H9 (cell line): ENCODE measurements around the gene CRIP2. TPM values are rescaled to one million over a fixed set of nuclear protein-coding genes. Genes with fewer than 3 reads are reported as not detected.

Source experiments
- DNase-seq: peaks from one replicate; pipeline ENCODE4 v3.0.0-alpha.2; 2017
- H2AFZ ChIP-seq: one replicate; pipeline ENCODE4 v1.6.1; 2013; ENCODE audit warnings: mild to moderate bottlenecking, low read length, control low read depth, moderate library complexity
- H2AK5ac ChIP-seq: 2 replicates; pipeline ENCODE4 v1.6.1; 2013; ENCODE audit warnings: low read length, control low read depth, mixed read lengths; ENCODE audit not compliant: insufficient read length
- H2BK120ac ChIP-seq: one replicate; pipeline ENCODE4 v1.6.1; 2013; ENCODE audit warnings: low read depth, mild to moderate bottlenecking, low read length, control low read depth, inconsistent platforms; ENCODE audit not compliant: poor library complexity, severe bottlenecking
- H2BK12ac ChIP-seq: 2 replicates; pipeline ENCODE4 v1.6.1; 2013; ENCODE audit warnings: low read length, control low read depth, mixed read lengths, low read depth; ENCODE audit not compliant: insufficient read length
- H2BK15ac ChIP-seq: 2 replicates; pipeline ENCODE4 v1.6.1; 2013; ENCODE audit warnings: low read depth, low read length, control low read depth
- H2BK20ac ChIP-seq: one replicate; pipeline ENCODE4 v1.6.1; 2013; ENCODE audit warnings: low read depth, mild to moderate bottlenecking, low read length, control low read depth, inconsistent platforms; ENCODE audit not compliant: poor library complexity, severe bottlenecking
- H2BK5ac ChIP-seq: 2 replicates; pipeline ENCODE4 v1.6.1; 2013; ENCODE audit warnings: low read length, control low read depth, mixed read lengths; ENCODE audit not compliant: insufficient read length
- H3K14ac ChIP-seq: 2 replicates; pipeline ENCODE4 v1.6.1; 2013; ENCODE audit warnings: low read length, control low read depth; ENCODE audit not compliant: insufficient read depth
- H3K18ac ChIP-seq: 2 replicates; pipeline ENCODE4 v1.6.1; 2013; ENCODE audit warnings: low read depth, mild to moderate bottlenecking, mixed read lengths, low read length, control low read depth; ENCODE audit not compliant: insufficient read length
- H3K23ac ChIP-seq: 2 replicates; pipeline ENCODE4 v1.6.1; 2013; ENCODE audit warnings: low read length, control low read depth, mixed read lengths, low read depth; ENCODE audit not compliant: insufficient read length
- H3K23me2 ChIP-seq: 2 replicates; pipeline ENCODE4 v1.6.1; 2013; ENCODE audit warnings: low read depth, mild to moderate bottlenecking, mixed read lengths, low read length, control low read depth; ENCODE audit not compliant: insufficient read length, poor library complexity, severe bottlenecking
- H3K27ac ChIP-seq: 2 replicates; pipeline ENCODE4 v1.5.1; 2013; ENCODE audit warnings: low read length, control low read depth, mixed read lengths, low read depth; ENCODE audit not compliant: insufficient read length
- H3K27me3 ChIP-seq: 2 replicates; pipeline ENCODE4 v1.6.1; 2013; ENCODE audit warnings: low read length, control low read depth, inconsistent platforms; ENCODE audit not compliant: insufficient read depth
- H3K4ac ChIP-seq: 2 replicates; pipeline ENCODE4 v1.6.1; 2013; ENCODE audit warnings: low read depth, mild to moderate bottlenecking, control low read depth, inconsistent platforms, low read length, moderate library complexity
- H3K4me1 ChIP-seq: 2 replicates; pipeline ENCODE4 v1.6.1; 2013; ENCODE audit warnings: low read length, control low read depth, inconsistent platforms; ENCODE audit not compliant: insufficient read depth
- H3K4me2 ChIP-seq: 2 replicates; pipeline ENCODE4 v1.6.1; 2013; ENCODE audit warnings: low read length, control low read depth, mixed read lengths; ENCODE audit not compliant: insufficient read length, insufficient read depth
- H3K56ac ChIP-seq: 2 replicates; pipeline ENCODE4 v1.6.1; 2013; ENCODE audit warnings: low read depth, mild to moderate bottlenecking, mixed read lengths, low read length, control low read depth; ENCODE audit not compliant: insufficient read length
- H3K79me1 ChIP-seq: 2 replicates; pipeline ENCODE4 v1.6.1; 2013; ENCODE audit warnings: low read depth, mild to moderate bottlenecking, moderate library complexity, low read length, control low read depth, inconsistent platforms; ENCODE audit not compliant: insufficient read depth, poor library complexity, severe bottlenecking
- H3K79me2 ChIP-seq: 2 replicates; pipeline ENCODE4 v1.6.1; 2013; ENCODE audit warnings: low read length, control low read depth, inconsistent platforms; ENCODE audit not compliant: insufficient read depth
- H3K9ac ChIP-seq: 2 replicates; pipeline ENCODE4 v1.6.1; 2013; ENCODE audit warnings: low read length, control low read depth, mixed read lengths; ENCODE audit not compliant: insufficient read length; ENCODE audit errors: extremely low read depth
- H3K9me3 ChIP-seq: one replicate; pipeline ENCODE4 v1.6.1; 2013; ENCODE audit warnings: low read depth, low read length, inconsistent platforms; ENCODE audit not compliant: control insufficient read depth
- H3T11ph ChIP-seq: one replicate; pipeline ENCODE4 v1.6.1; 2013; ENCODE audit warnings: mild to moderate bottlenecking, low read length, control low read depth, inconsistent platforms
- H4K20me1 ChIP-seq: one replicate; pipeline ENCODE4 v1.6.1; 2013; ENCODE audit not compliant: control insufficient read depth, insufficient read length, insufficient read depth
- H4K5ac ChIP-seq: 2 replicates; pipeline ENCODE4 v1.6.1; 2013; ENCODE audit warnings: low read depth, mild to moderate bottlenecking, mixed read lengths, low read length, control low read depth; ENCODE audit not compliant: insufficient read length
- H4K8ac ChIP-seq: replicated peaks from 2 replicates; pipeline ENCODE4 v1.6.1; 2013; ENCODE audit warnings: low read length, control low read depth, mixed read lengths, low read depth; ENCODE audit not compliant: insufficient read length
- H4K91ac ChIP-seq: 2 replicates; pipeline ENCODE4 v1.6.1; 2013; ENCODE audit warnings: low read depth, mild to moderate bottlenecking, moderate library complexity, mixed read lengths, low read length, control low read depth; ENCODE audit not compliant: insufficient read length
- H3K27ac Mint-ChIP-seq, 3 experiments: 2 replicates in 2 of 3; 3 replicates in 1 of 3; pipeline ENCODE4 v1.8.0; 2020 to 2021; ENCODE audit warnings: mixed read lengths in 3 of 3, mild to moderate bottlenecking in 1 of 3, moderate library complexity in 1 of 3
- H3K27me3 Mint-ChIP-seq: 2 replicates; pipeline ENCODE4 v1.8.0; 2021; ENCODE audit warnings: low read depth, mild to moderate bottlenecking, moderate library complexity, mixed read lengths
- H3K36me3 Mint-ChIP-seq, 3 experiments: 2 replicates in 2 of 3; 3 replicates in 1 of 3; pipeline ENCODE4 v1.8.0; 2020 to 2021; ENCODE audit warnings: low read depth in 3 of 3, mixed read lengths in 3 of 3; ENCODE audit not compliant: insufficient read depth in 1 of 3
- H3K4me1 Mint-ChIP-seq, 2 experiments: 2 replicates each; pipeline ENCODE4 v1.8.0; 2020; ENCODE audit warnings: mixed read lengths in 2 of 2
- H3K4me3 Mint-ChIP-seq, 2 experiments: 2 replicates in 1 of 2; 3 replicates in 1 of 2; pipeline ENCODE4 v1.8.0; 2020 to 2021; ENCODE audit warnings: mild to moderate bottlenecking in 2 of 2, mixed read lengths in 2 of 2, moderate library complexity in 1 of 2
- H3K9me3 Mint-ChIP-seq, 2 experiments: 2 replicates in 1 of 2; 3 replicates in 1 of 2; pipeline ENCODE4 v1.8.0; 2020; ENCODE audit warnings: mild to moderate bottlenecking in 2 of 2, mixed read lengths in 2 of 2, moderate library complexity in 1 of 2
- WGBS: extraction: QIAGEN DNeasy Blood & Tissue Kit; methylation state at CpG from one replicate; pipeline ENCODE4 v1.1.7; 2013; ENCODE audit warnings: missing lambda C conversion rate, low lambda C conversion rate, mixed read lengths; ENCODE audit not compliant: insufficient read length; ENCODE audit errors: extremely low coverage; 5-methylcytosine and 5-hydroxymethylcytosine counted together
- total RNA-seq: library from RNA; stranded (reverse); gene quantifications from 2 replicates; pipeline ENCODE4 v1.2.1, GENCODE V29; 2021
- TF ChIP-seq, protein P1 (sequence below): fragments of 200-600 bp; sonication (generic); conservative IDR thresholded peaks from 3 replicates; pipeline ENCODE4 v1.8.0; 2021; ENCODE audit warnings: antibody characterized with exemption, mild to moderate bottlenecking

The CRIP2 gene
- total RNA-seq, 1 experiment from 2014 or later, result 5.7 TPM

DNA sequence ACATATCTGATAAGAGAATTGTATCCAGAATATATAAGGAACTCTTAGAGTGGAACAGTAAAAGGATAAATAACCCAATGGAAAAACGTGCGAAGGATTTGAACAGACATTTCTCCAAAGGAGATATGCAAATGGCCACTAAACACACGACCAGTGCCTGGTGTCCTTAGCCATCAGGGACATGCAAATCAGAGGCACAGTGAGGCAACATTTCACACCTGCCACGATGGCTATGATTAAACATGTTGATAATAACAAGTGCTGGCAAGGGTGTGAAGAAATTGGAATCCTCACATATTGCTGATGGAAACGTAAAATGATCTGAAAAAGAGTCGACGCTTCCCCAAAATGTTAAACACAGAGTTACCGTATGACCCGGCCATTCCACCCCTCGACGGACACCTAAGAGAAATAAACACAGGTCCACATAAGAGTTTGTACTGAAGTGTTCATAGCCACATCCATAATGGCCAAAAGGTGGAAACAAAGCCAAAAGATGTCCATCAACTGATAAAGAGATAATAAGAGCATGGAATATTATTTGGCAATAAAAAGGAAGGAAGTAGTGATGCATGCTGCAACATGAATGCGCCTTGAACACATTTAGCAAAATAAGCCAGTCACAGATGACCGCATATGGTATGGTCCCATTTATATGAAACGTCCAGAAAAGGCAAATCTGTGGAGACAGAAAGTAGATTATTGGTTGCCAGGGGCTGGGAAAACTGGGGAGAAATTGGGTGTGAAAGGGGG, 45.5 kb downstream of the CRIP2 start:
- Histone ChIP-seq H3K9me3 (no peaks in the 10 kb centered on the region), H4K5ac (no peak overlapping the region), H4K8ac (no peak overlapping the region), H3K4me1 (no peaks in the 10 kb centered on the region), H3K23me2 (no peaks in the 10 kb centered on the region), H3K14ac (no peak overlapping the region), H3K4me2 (no peak overlapping the region), H3K56ac (no peak overlapping the region), H2BK120ac (no peak overlapping the region), H3K79me2 (no peaks in the 10 kb centered on the region), H2BK5ac (no peak overlapping the region), H3K27ac (no peak overlapping the region), H3K9ac (no peak overlapping the region), H3K79me1 (no peaks in the 10 kb centered on the region), H2AK5ac (no peak overlapping the region), H3K27me3 (no peaks in the 10 kb centered on the region; the same call in 1 of the 2 replicates), H2BK20ac (no peak overlapping the region), H4K20me1 (no peaks in the 10 kb centered on the region), H2BK12ac (no peak overlapping the region), H3K18ac (no peak overlapping the region), H3T11ph (no peak overlapping the region), H3K4ac (no peak overlapping the region), H3K23ac (no peak overlapping the region), H2BK15ac (no peak overlapping the region), H4K91ac (no peak overlapping the region), H2AFZ (no peak overlapping the region)
- WGBS, result no CpG with 5 or more reads among the region's 14 CpGs
- H3K27ac Mint-ChIP-seq, result no peak overlapping the region
- no peaks in the 10 kb centered on the region for H3K4me1 Mint-ChIP-seq
- H3K9me3 Mint-ChIP-seq, result peaks cover 0 to 41% of the 10 kb centered on the region in 2 experiments; a peak in 4 of 5 replicates
- TF ChIP-seq, protein P1, sequence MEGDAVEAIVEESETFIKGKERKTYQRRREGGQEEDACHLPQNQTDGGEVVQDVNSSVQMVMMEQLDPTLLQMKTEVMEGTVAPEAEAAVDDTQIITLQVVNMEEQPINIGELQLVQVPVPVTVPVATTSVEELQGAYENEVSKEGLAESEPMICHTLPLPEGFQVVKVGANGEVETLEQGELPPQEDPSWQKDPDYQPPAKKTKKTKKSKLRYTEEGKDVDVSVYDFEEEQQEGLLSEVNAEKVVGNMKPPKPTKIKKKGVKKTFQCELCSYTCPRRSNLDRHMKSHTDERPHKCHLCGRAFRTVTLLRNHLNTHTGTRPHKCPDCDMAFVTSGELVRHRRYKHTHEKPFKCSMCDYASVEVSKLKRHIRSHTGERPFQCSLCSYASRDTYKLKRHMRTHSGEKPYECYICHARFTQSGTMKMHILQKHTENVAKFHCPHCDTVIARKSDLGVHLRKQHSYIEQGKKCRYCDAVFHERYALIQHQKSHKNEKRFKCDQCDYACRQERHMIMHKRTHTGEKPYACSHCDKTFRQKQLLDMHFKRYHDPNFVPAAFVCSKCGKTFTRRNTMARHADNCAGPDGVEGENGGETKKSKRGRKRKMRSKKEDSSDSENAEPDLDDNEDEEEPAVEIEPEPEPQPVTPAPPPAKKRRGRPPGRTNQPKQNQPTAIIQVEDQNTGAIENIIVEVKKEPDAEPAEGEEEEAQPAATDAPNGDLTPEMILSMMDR, result no peak
- H3K27me3 Mint-ChIP-seq, result peaks cover 86% of the 10 kb centered on the region
- DNase-seq, result no peak
- H3K36me3 Mint-ChIP-seq, result no peaks in the 10 kb centered on the region
- no peak overlapping the region for H3K4me3 Mint-ChIP-seq
